H1 (cell line): ENCODE results near the gene CCR2. TPM values are rescaled to one million over a fixed set of nuclear protein-coding genes. Genes with fewer than 3 reads are reported as not detected.

Source experiments
- CTCF ChIA-PET: fragments of 300-600 bp; sonication (Branson Sonifier 250); formaldehyde crosslinking; loops from one replicate; lab custom pipeline; 2021; ENCODE audit not compliant: partially characterized antibody; lab: Charles Lee
- POLR2A ChIA-PET: fragments of 300-600 bp; sonication (Branson Sonifier 250); formaldehyde crosslinking; loops from one replicate; lab custom pipeline; 2021; ENCODE audit warnings: inconsistent platforms; ENCODE audit not compliant: partially characterized antibody; lab: Charles Lee
- DNase-seq, 2 experiments: peaks; one replicate each; pipeline versions ENCODE4 v3.0.0 to v3.0.0-alpha.2; 2010 to 2022; ENCODE audit warnings: low spot score in 2 of 2, low read depth in 1 of 2, mixed read lengths in 1 of 2
- FAIRE-seq: peaks from 2 replicates; lab custom pipeline; 2011; peaks lifted over from hg19 to GRCh38; lab: Jason Lieb, UNC
- H2AFZ ChIP-seq: 2 replicates; pipeline ENCODE4 v1.8.1; 2012; ENCODE audit warnings: low read length, inconsistent platforms
- H2AK5ac ChIP-seq: 2 replicates; pipeline ENCODE4 v1.6.1; 2013; ENCODE audit warnings: low read depth, low read length
- H2BK120ac ChIP-seq: replicated peaks from 2 replicates; pipeline ENCODE3; 2013; ENCODE audit warnings: low read depth, low read length, inconsistent platforms
- H2BK12ac ChIP-seq: 2 replicates; pipeline ENCODE4 v1.6.1; 2013; ENCODE audit warnings: low read depth, low read length
- H2BK15ac ChIP-seq: 2 replicates; pipeline ENCODE4 v1.6.1; 2013; ENCODE audit warnings: low read length
- H2BK20ac ChIP-seq: 2 replicates; pipeline ENCODE4 v1.6.1; 2013; ENCODE audit warnings: low read length
- H2BK5ac ChIP-seq: 2 replicates; pipeline ENCODE4 v1.6.1; 2013; ENCODE audit warnings: low read depth, low read length
- H3K14ac ChIP-seq: 2 replicates; pipeline ENCODE4 v1.6.1; 2013; ENCODE audit warnings: inconsistent platforms; ENCODE audit not compliant: insufficient read length
- H3K18ac ChIP-seq: 2 replicates; pipeline ENCODE4 v1.6.1; 2013; ENCODE audit warnings: low read length; ENCODE audit errors: extremely low read depth
- H3K23ac ChIP-seq: 2 replicates; pipeline ENCODE4 v1.6.1; 2013; ENCODE audit warnings: inconsistent platforms; ENCODE audit not compliant: insufficient read length
- H3K23me2 ChIP-seq: 2 replicates; pipeline ENCODE4 v1.6.1; 2013; ENCODE audit warnings: low read depth, low read length
- H3K27ac ChIP-seq: 2 replicates; pipeline ENCODE4 v1.6.1; 2011; ENCODE audit warnings: low read depth, low read length, inconsistent platforms
- H3K27me3 ChIP-seq, 4 experiments: replicated peaks in 1 of 4; 1 replicate in 1 of 4; 2 replicates in 3 of 4; pipeline versions ENCODE4 v1.6.1 to v1.8.1; 2011 to 2013; ENCODE audit warnings: low read length in 3 of 4, mild to moderate bottlenecking in 3 of 4, inconsistent platforms in 2 of 4, mixed read lengths in 2 of 4, moderate library complexity in 1 of 4; ENCODE audit not compliant: control insufficient read depth in 3 of 4, insufficient read depth in 3 of 4; ENCODE audit errors: extremely low read depth in 1 of 4
- H3K36me3 ChIP-seq, 4 experiments: 2 replicates each; pipeline versions ENCODE4 v1.6.1 to v1.8.1; 2011 to 2013; ENCODE audit warnings: mild to moderate bottlenecking in 4 of 4, low read length in 3 of 4, moderate library complexity in 2 of 4, control low read depth in 1 of 4, inconsistent platforms in 1 of 4; ENCODE audit not compliant: insufficient read depth in 4 of 4, control insufficient read depth in 2 of 4
- H3K4ac ChIP-seq: replicated peaks from 2 replicates; pipeline ENCODE3; 2013; ENCODE audit warnings: low read length, low read depth, mixed read lengths, inconsistent platforms; ENCODE audit not compliant: insufficient read length
- H3K4me1 ChIP-seq, 4 experiments: replicated peaks in 1 of 4; 1 replicate in 1 of 4; 2 replicates in 3 of 4; pipeline versions ENCODE4 v1.6.1 to v1.8.1; 2011 to 2013; ENCODE audit warnings: low read length in 3 of 4, inconsistent platforms in 2 of 4, mixed read lengths in 1 of 4; ENCODE audit not compliant: insufficient read depth in 4 of 4, control insufficient read depth in 3 of 4
- H3K4me2 ChIP-seq, 2 experiments: 2 replicates each; pipeline versions ENCODE4 v1.6.1 to v1.8.1; 2011 to 2013; ENCODE audit warnings: low read depth in 2 of 2, low read length in 2 of 2, control low read depth in 1 of 2, inconsistent platforms in 1 of 2, mild to moderate bottlenecking in 1 of 2; ENCODE audit not compliant: insufficient read depth in 1 of 2
- H3K4me3 ChIP-seq, 4 experiments: fragments of 200-600, 300-600 bp in 1 of 4; sonication (generic), shearing (Covaris generic), sonication (Bioruptor Twin) in 1 of 4; 2 replicates each; pipeline versions ENCODE4 v1.5.1 to v1.8.1; 2011 to 2016; ENCODE audit warnings: low read length in 4 of 4, low read depth in 3 of 4, control low read depth in 2 of 4, inconsistent platforms in 2 of 4, mild to moderate bottlenecking in 2 of 4, mixed read lengths in 1 of 4, moderate library complexity in 1 of 4; ENCODE audit not compliant: insufficient read depth in 2 of 4; ENCODE audit errors: extremely low read depth in 1 of 4
- H3K56ac ChIP-seq: replicated peaks from 2 replicates; pipeline ENCODE3; 2013; ENCODE audit warnings: low read depth, mild to moderate bottlenecking, mixed read lengths, low read length, inconsistent platforms; ENCODE audit not compliant: insufficient read length
- H3K79me1 ChIP-seq: 2 replicates; pipeline ENCODE4 v1.6.1; 2013; ENCODE audit warnings: low read depth, low read length, control low read depth
- H3K79me2 ChIP-seq, 2 experiments: 2 replicates each; pipeline versions ENCODE4 v1.6.1 to v1.8.1; 2012 to 2013; ENCODE audit warnings: low read length in 2 of 2, mild to moderate bottlenecking in 2 of 2, inconsistent platforms in 1 of 2; ENCODE audit not compliant: insufficient read depth in 2 of 2, control insufficient read depth in 1 of 2
- H3K9ac ChIP-seq, 4 experiments: replicated peaks in 1 of 4; 1 replicate in 1 of 4; 2 replicates in 3 of 4; pipeline versions ENCODE4 v1.6.1 to v1.8.1; 2011 to 2013; ENCODE audit warnings: low read depth in 3 of 4, low read length in 3 of 4, control low read depth in 2 of 4, mild to moderate bottlenecking in 2 of 4, moderate library complexity in 2 of 4, inconsistent platforms in 1 of 4; ENCODE audit errors: extremely low read depth in 1 of 4
- H3K9me3 ChIP-seq, 2 experiments: 2 replicates each; pipeline versions ENCODE4 v1.6.1 to v1.8.1; 2012 to 2013; ENCODE audit warnings: mild to moderate bottlenecking in 2 of 2, moderate library complexity in 2 of 2, control low read depth in 1 of 2, inconsistent platforms in 1 of 2, low read depth in 1 of 2, low read length in 1 of 2, mixed read lengths in 1 of 2; ENCODE audit not compliant: insufficient read depth in 2 of 2
- H4K20me1 ChIP-seq, 2 experiments: replicated peaks in 1 of 2; 2 replicates each; pipeline versions ENCODE3 to v1.8.1; 2011 to 2013; ENCODE audit warnings: inconsistent platforms in 2 of 2, low read length in 2 of 2, mild to moderate bottlenecking in 1 of 2; ENCODE audit not compliant: insufficient read depth in 2 of 2, control insufficient read depth in 1 of 2
- H4K5ac ChIP-seq: 2 replicates; pipeline ENCODE4 v1.6.1; 2013; ENCODE audit warnings: low read length, low read depth, mixed read lengths, inconsistent platforms; ENCODE audit not compliant: insufficient read length
- H4K8ac ChIP-seq: 2 replicates; pipeline ENCODE4 v1.8.0; 2013; ENCODE audit warnings: mild to moderate bottlenecking, moderate library complexity, low read length, inconsistent platforms; ENCODE audit not compliant: insufficient read depth; ENCODE audit errors: extremely low read depth
- H4K91ac ChIP-seq: replicated peaks from 2 replicates; pipeline ENCODE3; 2013; ENCODE audit warnings: low read length, mixed read lengths, inconsistent platforms; ENCODE audit not compliant: insufficient read length
- BRCA1 ChIP-seq: IDR thresholded peaks from 2 replicates; pipeline ENCODE4 v1.6.1; 2012; ENCODE audit warnings: low read depth, low read length, improper control_type of control experiment
- CBX8 ChIP-seq: fragments of 300-800, 300-1000 bp; sonication (generic); IDR thresholded peaks from 2 replicates; pipeline ENCODE4 v1.7.1; 2016; ENCODE audit warnings: low read depth, low read length, borderline replicate concordance
- CTCF ChIP-seq, 3 experiments: IDR thresholded peaks; 1 replicate in 2 of 3; 2 replicates in 1 of 3; pipeline versions ENCODE4 v1.5.1 to v1.6.1; 2011; ENCODE audit warnings: low read length in 3 of 3, mild to moderate bottlenecking in 3 of 3, inconsistent platforms in 2 of 3, low read depth in 1 of 3, moderate library complexity in 1 of 3; ENCODE audit not compliant: insufficient read depth in 1 of 3; ENCODE audit errors: control extremely low read depth in 1 of 3
- E2F6 ChIP-seq: IDR thresholded peaks from 2 replicates; pipeline ENCODE4 v1.6.1; 2012; ENCODE audit warnings: inconsistent platforms
- JUN ChIP-seq: IDR thresholded peaks from 2 replicates; pipeline ENCODE4 v1.6.1; 2011; ENCODE audit warnings: low read depth, mild to moderate bottlenecking, improper control_type of control experiment, low read length
- KDM1A ChIP-seq: fragments of 200-600, 300-600 bp; sonication (generic); IDR thresholded peaks from 2 replicates; pipeline ENCODE4 v1.7.1; 2016; ENCODE audit warnings: mild to moderate bottlenecking, low read length, borderline replicate concordance
- NRF1 ChIP-seq: IDR thresholded peaks from 2 replicates; pipeline ENCODE4 v1.6.1; 2011; ENCODE audit warnings: mild to moderate bottlenecking, low read depth, low read length, improper control_type of control experiment
- PHF8 ChIP-seq: fragments of 200-600 bp; sonication (generic); conservative IDR thresholded peaks from 2 replicates; pipeline ENCODE4 v1.7.1; 2012; ENCODE audit warnings: low read depth, mild to moderate bottlenecking, inconsistent platforms, low read length, moderate library complexity
- SP4 ChIP-seq: IDR thresholded peaks from 2 replicates; pipeline ENCODE4 v1.6.1; 2012; ENCODE audit warnings: low read length, inconsistent platforms
- TAF7 ChIP-seq: optimal IDR thresholded peaks from 2 replicates; pipeline ENCODE3; 2011; ENCODE audit warnings: low read depth, mild to moderate bottlenecking, inconsistent platforms, low read length, moderate library complexity, borderline replicate concordance
- TBP ChIP-seq: IDR thresholded peaks from 2 replicates; pipeline ENCODE4 v1.6.1; 2011; ENCODE audit warnings: low read depth, low read length, improper control_type of control experiment
- TCF12 ChIP-seq: IDR thresholded peaks from 2 replicates; pipeline ENCODE4 v1.6.1; 2011; ENCODE audit warnings: low read depth, mild to moderate bottlenecking, low read length
- WGBS, 2 experiments: shearing (Covaris generic) in 1 of 2; methylation state at CpG; one replicate each; pipeline versions ENCODE4 v1.1.6 to v1.1.7; 2013 to 2015; ENCODE audit warnings: low lambda C conversion rate in 2 of 2, mixed read lengths in 2 of 2, inconsistent platforms in 1 of 2, low coverage in 1 of 2, missing lambda C conversion rate in 1 of 2; ENCODE audit not compliant: insufficient replicate concordance in 2 of 2, insufficient coverage in 1 of 2, insufficient read length in 1 of 2; ENCODE audit errors: extremely low coverage in 1 of 2, missing lambda C conversion rate in 1 of 2; 5-methylcytosine and 5-hydroxymethylcytosine counted together
- polyA plus RNA-seq, 7 experiments: library from polyadenylated mRNA; depleted of rRNA in 3 of 7; stranded (reverse) in 5 of 7; unstranded in 2 of 7; fragments of >200 nt in 5 of 7; fragments of 200-250 nt in 2 of 7; gene quantifications; 1 replicate in 5 of 7; 2 replicates in 1 of 7; 4 replicates in 1 of 7; pipeline versions ENCODE4 v1.2.1 to v1.2.3, GENCODE V29; 2011 to 2013; ENCODE audit warnings: missing spikeins in 2 of 7, mixed read lengths in 2 of 7
- total RNA-seq: library from RNA; stranded (reverse); fragmentation: NEBNext Ultra II Directional; extraction: Animal tissue kit (Norgen Biotek cat#: 25700); gene quantifications from 2 replicates; pipeline ENCODE4 v1.2.1, GENCODE V29; 2021

The CCR2 gene
- total and polyA plus RNA-seq, 2 of the 8 experiments (the other 6 are each of a cell fraction or from before 2014, with no cell fraction given): not detected

GRCh38 chr3:46400846-46401245 is 46.9 kb downstream of the CCR2 start:
- no peak overlapping the region for H2BK15ac ChIP-seq
- no peaks in the 10 kb centered on the region for H3K9me3 ChIP-seq
- DNase-seq: no peak
- no peak for FAIRE-seq
- H3K79me1 ChIP-seq: no peaks in the 10 kb centered on the region
- H4K91ac ChIP-seq: no peak overlapping the region
- H2BK5ac ChIP-seq: no peak overlapping the region
- no peak overlapping the region for H2BK120ac ChIP-seq
- H3K18ac ChIP-seq: no peak overlapping the region
- H3K4me1 ChIP-seq: 0 out of 7 replicates have a peak, but pooled peaks cover 0 to 2% (median 0%) of the 10 kb centered on the region in 4 experiments
- CTCF ChIA-PET: interaction anchor here (1.2 to 3.8 kb wide), 3 partner anchors 10 to 186 kb away, joined by 3 to 16 read pairs (median 8); no protein-coding TSS in a partner anchor
- no peak overlapping the region for H3K4me3 ChIP-seq
- no peak overlapping the region for H3K56ac ChIP-seq
- WGBS, 2 experiments: 89% methylated on average over 5 of the region's 5 CpGs; no CpG with 5 or more reads in 1 of the 2 experiments
- H2BK12ac ChIP-seq: no peak overlapping the region
- H3K14ac ChIP-seq: no peak overlapping the region
- H2BK20ac ChIP-seq: no peak overlapping the region
- H4K20me1 ChIP-seq: no peaks in the 10 kb centered on the region
- no peak overlapping the region for H4K5ac ChIP-seq
- no peak overlapping the region for H2AFZ ChIP-seq
- no peaks in the 10 kb centered on the region for H3K27me3 ChIP-seq
- no peaks in the 10 kb centered on the region for H3K36me3 ChIP-seq
- no peak overlapping the region for H2AK5ac ChIP-seq
- H3K27ac ChIP-seq: no peak overlapping the region
- no peak overlapping the region for H3K4ac ChIP-seq
- peak overlapping the region; percentile 43 for H3K23ac ChIP-seq
- H4K8ac ChIP-seq: no peak overlapping the region
- POLR2A ChIA-PET: no interaction called here
- H3K4me2 ChIP-seq: no peak overlapping the region
- H3K9ac ChIP-seq: no peak overlapping the region
- no peaks in the 10 kb centered on the region for H3K79me2 ChIP-seq
- no peaks in the 10 kb centered on the region for H3K23me2 ChIP-seq
- TF ChIP-seq CBX8: no peak
- TF ChIP-seq TBP: no peak
- TF ChIP-seq E2F6: no peak
- TF ChIP-seq TCF12: no peak
- TF ChIP-seq PHF8: no peak
- no peak for TF ChIP-seq NRF1
- TF ChIP-seq TAF7: no peak
- no peak for TF ChIP-seq KDM1A
- TF ChIP-seq CTCF (IDR thresholded peaks at IDR 0.05; ENCODE audit: control extremely low read depth in 1 of 3, insufficient read depth in 1 of 3, low read depth in 1 of 3, low read length in 3 of 3): no peak
- TF ChIP-seq SP4: no peak
- no peak for TF ChIP-seq JUN
- TF ChIP-seq BRCA1: no peak
